ENCODE data around the gene TXNRD3.

Gene TXNRD3

GRCh38 chr3:126654571-126655383 lies at the start of gene TXNRD3:
TXNRD3 (minus strand) TSS chr3:126655124.
- H3K4me1 ChIP-seq (ENCODE audit: low read length): no peaks in the 10 kb centered on the region
- TF ChIP-seq EZH2phosphoT487 (IDR thresholded peaks at IDR 0.05; ENCODE audit: low read depth) (no peak), CTCF (IDR thresholded peaks at IDR 0.05; ENCODE audit: low read depth, low read length) (no peak)
- H3K4me3 ChIP-seq (ENCODE audit: low read length): no peak within 1 kb of the TSS
- no peaks in the 10 kb centered on the region for H4K20me1 ChIP-seq (ENCODE audit: insufficient read depth, low read length)
- no peaks in the 10 kb centered on the region for H3K79me2 ChIP-seq (ENCODE audit: low read length)
- peaks cover 4% of the 10 kb centered on the region; the same call in 1 of the 2 replicates for H3K27me3 ChIP-seq (ENCODE audit: low read depth, low read length)
- H3K4me2 ChIP-seq (ENCODE audit: low read length): no peak within 1 kb of the TSS
- no peaks in the 10 kb centered on the region for H3K9me3 ChIP-seq (ENCODE audit: insufficient read depth, low read length)
- H3K27ac ChIP-seq (ENCODE audit: low read length): no peak within 1 kb of the TSS
- H2AFZ ChIP-seq (ENCODE audit: low read depth, low read length): no peak within 1 kb of the TSS
- no peaks in the 10 kb centered on the region for H3K36me3 ChIP-seq (replicated peaks; ENCODE audit: low read depth, low read length)
- no peak within 1 kb of the TSS for H3K9ac ChIP-seq (ENCODE audit: low read length)

DNA sequence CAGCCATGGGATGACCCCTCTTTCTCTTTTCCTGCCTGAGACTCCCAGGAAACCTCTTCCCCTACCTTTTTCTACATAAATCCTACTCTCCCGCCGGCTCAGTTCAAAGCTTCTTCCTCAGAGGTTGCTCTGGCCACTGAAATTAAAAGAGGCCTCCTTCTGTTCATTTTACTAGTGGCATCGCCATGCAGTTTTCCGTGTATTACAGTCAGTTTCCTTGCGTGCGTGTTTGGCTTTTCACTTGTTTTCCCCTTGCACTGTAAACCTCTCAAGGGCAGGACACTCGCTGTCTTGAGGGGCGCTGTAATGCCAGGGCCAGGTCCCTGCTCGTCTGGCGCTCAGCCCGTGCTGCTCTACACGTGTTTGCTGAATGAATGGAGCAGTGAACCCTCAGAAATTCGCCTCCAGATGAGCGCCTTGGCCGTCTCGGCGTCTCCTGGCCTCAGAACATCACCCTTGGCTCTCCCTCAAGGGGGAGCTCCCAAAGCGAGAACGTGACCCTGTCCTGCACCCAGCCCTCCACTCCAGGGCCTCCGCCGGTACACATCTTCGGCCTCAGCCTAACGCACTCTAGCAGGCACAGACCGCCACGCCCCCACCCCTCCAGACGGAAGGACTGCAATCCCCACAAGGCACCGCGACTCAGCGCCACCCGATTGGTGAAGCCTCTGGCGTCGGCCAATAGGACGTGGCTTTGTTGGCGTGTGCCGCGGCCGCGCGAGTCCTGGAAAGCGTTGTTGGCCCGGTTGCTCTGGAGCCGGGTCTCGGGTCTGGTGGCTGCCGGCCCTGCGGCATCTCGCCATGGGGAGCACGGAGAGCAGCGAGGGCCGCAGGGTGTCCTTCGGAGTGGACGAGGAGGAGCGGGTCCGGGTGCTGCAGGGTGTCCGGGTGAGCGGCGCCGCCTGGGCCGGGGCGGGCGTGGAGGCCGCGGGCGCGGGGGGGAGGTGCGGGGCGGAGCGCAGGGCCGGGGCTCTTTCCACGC lies 48.9 kb upstream of the TXNRD3 start, which contains the start of gene CHCHD6:
Gene CHCHD6, plus strand, starts transcription at position 729 of the 982 bp plus-strand sequence. Its CDS starts 73 bp downstream, at position 802.
- Histone ChIP-seq H3K4me1 (ENCODE audit: low read length) (peaks cover 23% of the 10 kb centered on the region), H3K9ac (ENCODE audit: low read length) (peak within 1 kb of the TSS; percentile 60), H3K36me3 (replicated peaks; ENCODE audit: low read depth, low read length) (no peaks in the 10 kb centered on the region), H3K27me3 (ENCODE audit: low read depth, low read length) (peaks cover 23% of the 10 kb centered on the region), H3K27ac (ENCODE audit: low read length) (no peak within 1 kb of the TSS), H3K4me3 (ENCODE audit: low read length) (peak within 1 kb of the TSS; percentile 89), H4K20me1 (ENCODE audit: insufficient read depth, low read length) (no peaks in the 10 kb centered on the region), H3K79me2 (ENCODE audit: low read length) (peaks cover 36% of the 10 kb centered on the region), H2AFZ (ENCODE audit: low read depth, low read length) (peak within 1 kb of the TSS; percentile 81), H3K4me2 (ENCODE audit: low read length) (peak within 1 kb of the TSS; percentile 92), H3K9me3 (ENCODE audit: insufficient read depth, low read length) (no peaks in the 10 kb centered on the region)
- TF ChIP-seq EZH2phosphoT487 (IDR thresholded peaks at IDR 0.05; ENCODE audit: low read depth): no peak
- TF ChIP-seq CTCF (IDR thresholded peaks at IDR 0.05; ENCODE audit: low read depth, low read length): peak; percentile 7; the same call in 1 of the 2 replicates

- Histone ChIP-seq H4K20me1 (ENCODE audit: insufficient read depth, low read length) (no peaks in the 10 kb centered on the region), H3K4me3 (ENCODE audit: low read length) (no peak overlapping the region), H3K27ac (ENCODE audit: low read length) (no peak overlapping the region), H3K27me3 (ENCODE audit: low read depth, low read length) (peaks cover 44% of the 10 kb centered on the region), H3K4me1 (ENCODE audit: low read length) (peaks cover 6% of the 10 kb centered on the region; the same call in 1 of the 2 replicates), H3K4me2 (ENCODE audit: low read length) (no peak overlapping the region), H2AFZ (ENCODE audit: low read depth, low read length) (no peak overlapping the region), H3K79me2 (ENCODE audit: low read length) (no peaks in the 10 kb centered on the region), H3K9me3 (ENCODE audit: insufficient read depth, low read length) (no peaks in the 10 kb centered on the region), H3K9ac (ENCODE audit: low read length) (no peak overlapping the region), H3K36me3 (replicated peaks; ENCODE audit: low read depth, low read length) (no peaks in the 10 kb centered on the region)
- TF ChIP-seq EZH2phosphoT487 (IDR thresholded peaks at IDR 0.05; ENCODE audit: low read depth) (no peak), CTCF (IDR thresholded peaks at IDR 0.05; ENCODE audit: low read depth, low read length) (no peak)
These were observed 44.1 kb upstream of the TXNRD3 start for GRCh38 chr3:126699011-126699410.
